A673 (cell line): Measurements from ENCODE around the gene BRSK2. TPM values are rescaled to one million over a fixed set of nuclear protein-coding genes. Genes with fewer than 3 reads are reported as not detected.

Experiments
- BruUV-seq: library from RNA; stranded (reverse); fragments of 400-500 nt; replicated peaks from 2 replicates; lab custom pipeline; 2021; lab: Mats Ljungman, UMichigan
- CTCF ChIA-PET: fragments of 300-600 bp; sonication (Branson Sonifier 250); formaldehyde crosslinking; loops from one replicate; lab custom pipeline; 2022; ENCODE audit warnings: antibody characterized with exemption; lab: Charles Lee
- POLR2A ChIA-PET: fragments of 300-600 bp; sonication (Branson Sonifier 250); formaldehyde crosslinking; loops from one replicate; lab custom pipeline; 2022; ENCODE audit warnings: antibody characterized with exemption; ENCODE audit not compliant: low non-redundant PET; lab: Charles Lee
- DNase-seq: peaks from one replicate; pipeline ENCODE4 v3.0.0-alpha.2; 2015; ENCODE audit warnings: low spot score
- H3K27ac ChIP-seq: fragments of 200-600 bp; sonication (generic); 2 replicates; pipeline ENCODE4 v1.5.1; 2016; ENCODE audit warnings: mixed run types, low read depth, mild to moderate bottlenecking, mixed read lengths, antibody characterized with exemption, low read length; ENCODE audit not compliant: poor library complexity, severe bottlenecking
- H3K27me3 ChIP-seq: fragments of 200-600 bp; sonication (generic); replicated peaks from 2 replicates; pipeline ENCODE4 v1.6.1; 2017; ENCODE audit warnings: mixed run types, low read depth, mild to moderate bottlenecking, mixed read lengths, antibody characterized with exemption, low read length; ENCODE audit not compliant: insufficient read depth, poor library complexity
- H3K36me3 ChIP-seq: fragments of 200-600 bp; sonication (generic); 2 replicates; pipeline ENCODE4 v1.6.1; 2016; ENCODE audit warnings: mixed run types, mild to moderate bottlenecking, mixed read lengths, antibody characterized with exemption, low read length; ENCODE audit not compliant: insufficient read depth, poor library complexity, severe bottlenecking
- H3K4me1 ChIP-seq: fragments of 200-600 bp; sonication (generic); 2 replicates; pipeline ENCODE4 v1.6.1; 2017; ENCODE audit warnings: mixed run types, mild to moderate bottlenecking, mixed read lengths, antibody characterized with exemption, low read length; ENCODE audit not compliant: insufficient read depth, poor library complexity, severe bottlenecking
- H3K4me3 ChIP-seq: fragments of 200-600 bp; sonication (generic); 2 replicates; pipeline ENCODE4 v1.5.1; 2016; ENCODE audit warnings: low read depth, mixed run types, mild to moderate bottlenecking, mixed read lengths, low read length; ENCODE audit not compliant: poor library complexity, severe bottlenecking
- H3K9me3 ChIP-seq: fragments of 200-600 bp; sonication (generic); 2 replicates; pipeline ENCODE4 v1.6.1; 2016; ENCODE audit warnings: mixed run types, low read depth, mild to moderate bottlenecking, mixed read lengths, antibody characterized with exemption, low read length; ENCODE audit not compliant: poor library complexity, severe bottlenecking
- EZH2 ChIP-seq: fragments of 200-600 bp; sonication (generic); IDR thresholded peaks from 2 replicates; pipeline ENCODE4 v1.6.1; 2017; ENCODE audit warnings: borderline replicate concordance, low read depth, mild to moderate bottlenecking, mixed read lengths, antibody characterized with exemption, low read length; ENCODE audit not compliant: poor library complexity, severe bottlenecking
- intact Hi-C: fragments of 100-400 bp; cut with micrococcal nuclease; formaldehyde crosslinking; loops from one replicate; pipeline ENCODE4 v1.10.0; 2022; ENCODE audit not compliant: unreplicated experiment
- total RNA-seq: library from RNA; stranded (reverse); gene quantifications from 2 replicates; pipeline ENCODE4 v1.2.3, GENCODE V29; 2021
- TF ChIP-seq, protein P1 (sequence below): fragments of 300-800, 200-600 bp; sonication (generic); conservative IDR thresholded peaks from 2 replicates; pipeline ENCODE4 v1.5.1; 2017; ENCODE audit warnings: low read depth, mild to moderate bottlenecking, antibody characterized with exemption, low read length, moderate library complexity, mixed read lengths

BRSK2 gene
- total RNA-seq, 1 experiment from 2014 or later, result 2.2 TPM

DNA sequence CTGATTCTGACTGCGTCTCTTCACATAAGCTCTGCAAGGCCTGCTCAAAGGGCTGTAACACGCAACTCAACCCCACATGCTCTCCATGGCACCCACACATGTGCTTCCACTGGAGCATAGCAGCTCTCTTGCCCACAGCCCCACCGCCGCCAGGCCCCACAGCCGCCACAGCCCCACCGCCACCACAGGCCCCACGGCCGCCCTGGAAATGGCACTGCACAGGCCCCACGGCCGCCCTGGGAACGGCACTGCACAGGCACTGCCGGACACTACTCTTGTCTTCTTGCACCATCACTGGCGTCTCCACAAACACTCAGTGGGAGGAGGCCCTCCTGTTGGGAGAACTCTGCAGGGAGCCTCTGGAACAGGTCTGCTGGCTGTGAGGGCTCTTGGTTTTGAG lies 88.3 kb downstream of the BRSK2 start:
- POLR2A ChIA-PET, result no interaction called here
- no peak overlapping the region for H3K4me3 ChIP-seq
- BruUV-seq, result no TSS peak
- DNase-seq, result no peak
- H3K9me3 ChIP-seq, result no peaks in the 10 kb centered on the region
- H3K27me3 ChIP-seq, result no peaks in the 10 kb centered on the region
- intact Hi-C loops, result no loop called here
- H3K27ac ChIP-seq, result no peak overlapping the region
- CTCF ChIA-PET, result no interaction called here
- H3K36me3 ChIP-seq, result no peaks in the 10 kb centered on the region
- no peaks in the 10 kb centered on the region for H3K4me1 ChIP-seq
- no peak for TF ChIP-seq EZH2
- TF ChIP-seq, protein P1, sequence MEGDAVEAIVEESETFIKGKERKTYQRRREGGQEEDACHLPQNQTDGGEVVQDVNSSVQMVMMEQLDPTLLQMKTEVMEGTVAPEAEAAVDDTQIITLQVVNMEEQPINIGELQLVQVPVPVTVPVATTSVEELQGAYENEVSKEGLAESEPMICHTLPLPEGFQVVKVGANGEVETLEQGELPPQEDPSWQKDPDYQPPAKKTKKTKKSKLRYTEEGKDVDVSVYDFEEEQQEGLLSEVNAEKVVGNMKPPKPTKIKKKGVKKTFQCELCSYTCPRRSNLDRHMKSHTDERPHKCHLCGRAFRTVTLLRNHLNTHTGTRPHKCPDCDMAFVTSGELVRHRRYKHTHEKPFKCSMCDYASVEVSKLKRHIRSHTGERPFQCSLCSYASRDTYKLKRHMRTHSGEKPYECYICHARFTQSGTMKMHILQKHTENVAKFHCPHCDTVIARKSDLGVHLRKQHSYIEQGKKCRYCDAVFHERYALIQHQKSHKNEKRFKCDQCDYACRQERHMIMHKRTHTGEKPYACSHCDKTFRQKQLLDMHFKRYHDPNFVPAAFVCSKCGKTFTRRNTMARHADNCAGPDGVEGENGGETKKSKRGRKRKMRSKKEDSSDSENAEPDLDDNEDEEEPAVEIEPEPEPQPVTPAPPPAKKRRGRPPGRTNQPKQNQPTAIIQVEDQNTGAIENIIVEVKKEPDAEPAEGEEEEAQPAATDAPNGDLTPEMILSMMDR, result no peak

DNA sequence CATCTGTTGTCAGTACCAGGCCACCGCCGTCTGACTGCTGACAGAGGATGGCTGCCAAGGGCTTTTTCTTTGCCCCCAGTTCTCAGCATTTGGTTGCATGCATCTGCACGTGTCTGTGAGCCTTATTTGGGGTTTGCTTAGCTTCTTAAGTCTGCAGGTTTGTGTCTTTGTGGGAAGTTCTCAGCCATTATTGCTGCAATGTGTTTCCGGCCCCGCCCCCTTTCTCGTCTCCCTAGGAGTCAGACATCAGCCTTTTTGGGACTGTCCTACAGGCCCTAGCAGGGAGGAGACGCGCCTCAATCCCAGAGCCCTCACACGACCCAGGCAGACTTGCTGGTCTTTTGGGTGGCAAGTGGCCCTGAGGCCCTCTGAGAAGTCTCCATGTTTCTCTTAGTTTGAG lies 88.8 kb downstream of the BRSK2 start:
- CTCF ChIA-PET, result no interaction called here
- POLR2A ChIA-PET, result no interaction called here

DNA sequence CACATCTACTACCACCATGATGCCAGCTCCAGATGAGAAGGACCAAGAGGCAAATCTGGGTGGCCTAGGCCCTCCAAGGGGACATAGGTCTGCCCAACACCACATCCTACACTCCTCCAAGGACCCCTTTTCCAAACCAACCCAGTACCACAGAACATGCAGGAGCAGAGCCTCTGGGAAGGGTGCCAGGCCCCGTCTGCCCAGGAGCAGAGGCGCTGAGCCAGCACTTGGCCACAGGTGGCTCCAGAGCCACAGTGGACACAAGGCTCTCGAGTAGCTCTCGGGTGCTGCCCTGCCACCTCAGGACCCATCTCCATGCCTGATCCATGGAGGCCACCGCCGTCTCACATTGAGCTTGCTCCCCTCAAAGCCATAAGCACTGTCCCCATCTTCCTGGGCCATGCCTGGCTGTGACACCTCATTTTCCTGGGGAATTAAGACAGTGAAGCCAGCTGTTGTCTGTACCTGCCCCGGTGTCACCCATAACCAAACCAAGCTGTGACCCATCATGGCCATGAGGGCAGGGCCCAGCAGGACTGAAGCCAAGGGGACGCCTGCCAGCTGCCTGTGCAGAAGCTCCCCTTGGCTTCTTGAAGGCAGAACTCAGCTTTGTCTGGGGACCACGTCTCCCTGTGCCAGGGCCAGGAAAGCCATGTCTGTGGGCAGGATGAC lies 89.4 kb downstream of the BRSK2 start:
- no peaks in the 10 kb centered on the region for H3K27me3 ChIP-seq
- H3K36me3 ChIP-seq, result no peaks in the 10 kb centered on the region
- no peak for DNase-seq
- no peak overlapping the region for H3K4me3 ChIP-seq
- H3K9me3 ChIP-seq, result no peaks in the 10 kb centered on the region
- no peak for TF ChIP-seq EZH2
- TF ChIP-seq, protein P1, result no peak
- CTCF ChIA-PET, result no interaction called here
- BruUV-seq, result no TSS peak
- POLR2A ChIA-PET, result no interaction called here
- intact Hi-C loops, result no loop called here
- no peaks in the 10 kb centered on the region for H3K4me1 ChIP-seq
- no peak overlapping the region for H3K27ac ChIP-seq

More for the DNA sequence above, 88.8 kb downstream of the BRSK2 start:
- intact Hi-C loops, result no loop called here
- no peaks in the 10 kb centered on the region for H3K4me1 ChIP-seq
- no peak overlapping the region for H3K4me3 ChIP-seq
- no peaks in the 10 kb centered on the region for H3K9me3 ChIP-seq
- no peaks in the 10 kb centered on the region for H3K36me3 ChIP-seq
- DNase-seq, result no peak
- no peak for TF ChIP-seq EZH2
- TF ChIP-seq, protein P1, result no peak
- no TSS peak for BruUV-seq
- H3K27ac ChIP-seq, result no peak overlapping the region
- H3K27me3 ChIP-seq, result no peaks in the 10 kb centered on the region
